NCI-H2196 (cell line): ENCODE measurements around the gene MARVELD2.
A peak's percentile ranks its signal among the peaks of the same experiment; 100 is the strongest.
"Not testable (repeated sequence)": the region's sequence is repeated elsewhere in the genome, so short reads cannot be mapped to it uniquely, and the experiment has no call there.

Experiments
- DNase-seq: peaks from one replicate; lab custom pipeline; 2025; ENCODE audit not compliant: unreplicated experiment; lab: John Stamatoyannopoulos, UW

The MARVELD2 gene

GRCh38 chr5:69414885-69415583 is at the start of gene MARVELD2:
TSS of gene MARVELD2 (plus strand) at chr5:69415116. CDS start at chr5:69419386, 4,270 bp downstream.
- peak; percentile 86 for DNase-seq

GRCh38 chr5:69367697-69368279 is 47.1 kb upstream of the MARVELD2 start:
- DNase-seq = no peak

GRCh38 chr5:69368458-69369339 is 46.2 kb upstream of the MARVELD2 start:
- DNase-seq = no peak

GRCh38 chr5:69369340-69370121 is 45.4 kb upstream of the MARVELD2 start, which contains the start of the genes AK6, RAD17 and TAF9:
TSS of gene AK6 (minus strand) at chr5:69369520. CDS start at chr5:69369490, 30 bp downstream.
TSS of gene RAD17 (plus strand) at chr5:69369818. CDS start at chr5:69372209, 2,391 bp downstream.
TSS of gene TAF9 (minus strand) at chr5:69369520. CDS start at chr5:69365737, 3,783 bp downstream.
- DNase-seq = peak; percentile 73

- not testable (repeated sequence) for DNase-seq
Observed at GRCh38 chr5:69370335-69370734, 44.6 kb upstream of the MARVELD2 start.

GRCh38 chr5:69372394-69372793 is 42.5 kb upstream of the MARVELD2 start:
- DNase-seq = no peak

- DNase-seq = no peak
Observed at GRCh38 chr5:69374911-69375446, 39.9 kb upstream of the MARVELD2 start.

GRCh38 chr5:69378376-69378775 is 36.5 kb upstream of the MARVELD2 start:
- no peak for DNase-seq

- no peak for DNase-seq
Observed at GRCh38 chr5:69404659-69405330, 10.1 kb upstream of the MARVELD2 start.

- DNase-seq = no peak
Observed at GRCh38 chr5:69415584-69415958, 655 bp downstream of the MARVELD2 start.

GRCh38 chr5:69416180-69416579 is 1.3 kb downstream of the MARVELD2 start:
- DNase-seq = no peak

GRCh38 chr5:69416699-69417098 is 1.8 kb downstream of the MARVELD2 start:
- no peak for DNase-seq

- no peak for DNase-seq
Observed at GRCh38 chr5:69418554-69418953, 3.6 kb downstream of the MARVELD2 start.

GRCh38 chr5:69431424-69432303 is 16.7 kb downstream of the MARVELD2 start:
- DNase-seq = no peak

- DNase-seq = no peak
Observed at GRCh38 chr5:69432412-69433206, 17.7 kb downstream of the MARVELD2 start.

GRCh38 chr5:69435276-69435884 is 20.5 kb downstream of the MARVELD2 start:
- DNase-seq = not testable (repeated sequence)

GRCh38 chr5:69444127-69444754 is 29.3 kb downstream of the MARVELD2 start:
- DNase-seq = no peak
